ENCODE results near the gene GLYAT.
A peak's percentile ranks its signal among the peaks of the same experiment; 100 is the strongest.
"Not testable (repeated sequence)": the region's sequence is repeated elsewhere in the genome, so short reads cannot be mapped to it uniquely, and the experiment has no call there.

Gene GLYAT

DNA sequence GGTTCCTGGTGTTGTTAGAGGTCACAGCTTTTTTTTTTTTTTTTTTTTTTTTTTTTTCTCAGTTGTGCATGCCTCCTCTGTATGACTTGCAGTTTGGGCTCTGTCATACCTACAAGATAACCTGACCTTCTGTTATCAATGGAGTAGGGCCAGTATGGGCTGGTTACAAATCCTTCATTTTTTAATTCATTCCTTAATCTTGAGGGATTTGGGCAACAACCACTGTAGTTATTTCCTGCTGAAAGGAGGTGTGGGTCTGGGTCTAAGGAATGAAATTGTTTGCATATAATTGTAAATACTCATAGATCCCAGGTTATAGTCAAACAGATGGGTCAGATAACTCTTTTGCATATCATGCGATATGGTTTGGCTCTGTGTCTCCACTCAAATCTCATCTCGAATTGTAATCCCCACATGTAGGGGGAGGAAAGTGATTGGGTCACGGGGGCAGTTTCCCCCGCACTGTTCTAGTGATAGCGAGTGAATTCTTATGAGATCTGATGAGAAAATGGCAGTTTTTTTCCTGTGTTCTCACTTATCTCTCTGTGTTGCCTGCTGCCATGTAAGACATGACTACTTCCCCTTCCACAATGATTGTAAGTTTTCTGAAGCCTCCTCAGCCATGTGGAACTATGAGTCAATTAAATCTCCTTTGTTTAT, 14.1 kb upstream of the GLYAT start:
- peak; percentile 57 for DNase-seq
- in situ Hi-C loops (cut with MboI; ENCODE audit: low pct_unique_long_range_greater_than_20kb, low sequenced_read_pairs), result no loop called here

DNA sequence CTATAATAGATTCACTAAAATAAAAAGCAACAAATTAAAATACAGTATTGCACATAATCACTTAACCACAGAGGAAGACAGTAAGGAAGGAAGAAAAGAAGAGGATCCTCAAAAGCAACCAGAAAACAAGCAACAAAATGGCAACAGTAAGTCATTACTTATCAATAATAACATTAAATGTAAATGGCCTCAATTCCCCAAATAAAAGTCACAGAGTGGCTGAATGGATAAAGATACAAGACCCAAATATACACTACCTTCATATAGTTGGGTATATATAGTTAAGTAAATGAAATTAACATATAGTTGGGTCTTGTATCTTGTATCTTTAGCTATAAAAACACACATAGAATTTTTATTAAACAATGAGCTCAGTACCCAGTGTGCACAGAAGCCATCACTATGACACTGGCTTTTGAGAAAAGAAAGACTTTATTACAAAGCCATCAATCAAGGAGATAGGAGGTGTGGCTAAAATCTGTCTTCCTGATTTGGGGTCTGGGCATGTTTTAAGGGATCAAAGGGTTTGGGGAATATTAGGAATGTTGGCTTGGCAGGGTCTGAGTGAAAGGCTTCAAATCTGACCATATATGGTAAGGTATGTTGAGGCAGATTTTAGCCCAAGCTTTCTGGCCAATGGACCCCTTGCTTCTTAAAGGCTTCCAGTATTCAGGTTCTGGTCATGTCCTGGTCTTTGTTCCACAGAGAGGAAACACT, 13.4 kb upstream of the GLYAT start:
- no peak for DNase-seq
- in situ Hi-C loops (cut with MboI; ENCODE audit: low pct_unique_long_range_greater_than_20kb, low sequenced_read_pairs), result no loop called here

- in situ Hi-C loops (cut with MboI; ENCODE audit: low pct_unique_long_range_greater_than_20kb, low sequenced_read_pairs), result no loop called here
- DNase-seq, result no peak
Observed at GRCh38 chr11:58742981-58743880, 11.5 kb upstream of the GLYAT start.

GRCh38 chr11:58742140-58742539, 10.4 kb upstream of the GLYAT start:
- in situ Hi-C loops (cut with MboI; ENCODE audit: low pct_unique_long_range_greater_than_20kb, low sequenced_read_pairs), result no loop called here
- DNase-seq, result no peak

DNA sequence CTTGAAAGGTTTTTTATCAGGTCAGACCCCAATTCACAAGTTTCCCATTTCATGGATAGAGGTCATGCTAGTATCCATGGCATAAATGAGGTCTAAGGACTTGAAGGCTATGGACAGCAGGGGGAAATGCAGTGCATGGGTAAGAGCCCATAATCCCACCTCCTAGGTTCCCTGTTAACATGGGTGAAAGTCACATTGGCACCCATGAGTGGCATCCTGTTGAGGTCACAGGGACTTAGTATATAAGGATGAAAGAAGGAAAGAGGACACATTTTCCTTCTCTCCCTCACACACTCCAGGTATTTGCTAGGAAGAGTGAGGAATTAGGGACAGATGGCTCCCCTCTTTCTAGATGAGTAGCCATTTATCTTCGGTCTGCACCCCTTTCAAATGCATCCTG, 9.4 kb upstream of the GLYAT start:
- DNase-seq, result no peak
- in situ Hi-C loops (cut with MboI; ENCODE audit: low pct_unique_long_range_greater_than_20kb, low sequenced_read_pairs), result no loop called here

DNA sequence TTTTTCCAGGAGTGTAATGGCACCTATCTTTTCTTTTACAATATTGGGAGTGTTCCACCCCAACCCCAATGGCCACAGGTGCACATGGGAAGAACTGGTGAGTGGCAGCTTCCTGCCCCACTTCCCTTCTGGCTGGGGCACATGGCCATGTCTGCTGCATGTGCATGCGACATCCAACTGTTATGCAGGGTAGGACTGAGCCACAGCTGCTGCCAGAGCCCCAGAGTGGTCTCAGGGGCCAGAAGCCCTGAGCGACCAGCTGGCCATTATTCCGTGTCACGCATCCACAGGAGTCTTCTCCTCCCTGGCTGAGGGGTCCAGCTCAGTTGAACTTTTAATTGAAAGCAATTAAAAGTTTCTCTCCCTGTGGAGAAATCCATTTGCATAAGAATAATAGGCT, 8.7 kb upstream of the GLYAT start:
- in situ Hi-C loops (cut with MboI; ENCODE audit: low pct_unique_long_range_greater_than_20kb, low sequenced_read_pairs), result no loop called here
- no peak for DNase-seq

- in situ Hi-C loops (cut with MboI; ENCODE audit: low pct_unique_long_range_greater_than_20kb, low sequenced_read_pairs), result no loop called here
- DNase-seq, result no peak
Observed at GRCh38 chr11:58739725-58740430, 8.1 kb upstream of the GLYAT start.

- DNase-seq, result no peak
- in situ Hi-C loops (cut with MboI; ENCODE audit: low pct_unique_long_range_greater_than_20kb, low sequenced_read_pairs), result no loop called here
Observed at GRCh38 chr11:58734681-58735490, 3.1 kb upstream of the GLYAT start.

- in situ Hi-C loops (cut with MboI; ENCODE audit: low pct_unique_long_range_greater_than_20kb, low sequenced_read_pairs), result no loop called here
- DNase-seq, result no peak
Observed at GRCh38 chr11:58730507-58731089, 1.1 kb downstream of the GLYAT start.

DNA sequence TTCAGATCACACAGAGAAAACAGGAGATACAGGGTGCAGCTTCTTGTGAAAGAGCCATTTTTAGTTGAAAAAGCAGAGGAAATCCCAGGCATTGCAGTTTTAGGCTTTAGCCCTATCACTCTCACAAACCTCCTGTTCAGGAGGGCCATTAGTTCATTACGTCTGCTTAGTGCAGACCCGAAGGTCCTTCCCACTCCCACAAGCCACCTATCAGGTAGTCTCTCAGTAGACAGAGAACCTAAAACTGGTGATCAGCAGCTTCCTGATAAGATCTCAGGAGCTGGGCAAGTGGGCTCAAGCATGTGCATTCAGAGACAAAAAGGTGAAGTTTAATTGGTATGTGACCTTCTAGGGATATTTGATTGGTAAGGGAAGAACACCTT, 4.3 kb downstream of the GLYAT start:
- in situ Hi-C loops (cut with MboI; ENCODE audit: low pct_unique_long_range_greater_than_20kb, low sequenced_read_pairs), result no loop called here
- DNase-seq, result no peak

DNA sequence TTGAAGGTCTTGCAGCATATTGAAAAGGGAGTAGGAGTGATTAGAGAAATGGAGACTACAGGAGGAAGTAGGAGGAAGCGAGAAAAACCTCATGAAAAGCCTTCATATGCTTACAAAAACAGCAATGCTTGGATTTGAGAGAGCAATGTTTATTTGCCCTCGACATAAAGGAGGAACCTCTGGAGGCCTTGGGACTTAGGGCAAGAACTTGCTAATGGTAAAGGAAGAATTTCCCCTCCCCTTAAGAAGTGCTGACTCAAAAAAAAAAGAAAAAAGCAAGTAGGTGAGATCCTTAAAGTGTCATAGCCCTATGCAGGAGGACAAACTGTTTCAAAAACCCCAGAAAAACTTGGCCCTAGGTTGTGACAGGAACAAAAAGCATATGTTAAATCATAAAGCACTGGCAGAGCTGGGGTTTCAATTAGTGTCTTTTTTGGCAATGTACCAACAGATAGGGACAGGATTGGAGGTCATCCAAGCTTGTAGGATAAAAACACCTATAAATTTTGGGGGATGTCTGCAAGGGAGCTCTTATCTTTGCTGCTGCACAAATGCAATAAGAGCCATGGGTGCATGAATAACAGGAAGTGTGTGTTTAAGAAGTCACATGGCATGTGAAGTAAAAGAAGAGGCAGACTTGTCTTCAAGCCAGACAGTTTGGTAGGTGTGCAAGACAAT, 4.9 kb downstream of the GLYAT start:
- in situ Hi-C loops (cut with MboI; ENCODE audit: low pct_unique_long_range_greater_than_20kb, low sequenced_read_pairs), result no loop called here
- DNase-seq, result peak; percentile 79

DNA sequence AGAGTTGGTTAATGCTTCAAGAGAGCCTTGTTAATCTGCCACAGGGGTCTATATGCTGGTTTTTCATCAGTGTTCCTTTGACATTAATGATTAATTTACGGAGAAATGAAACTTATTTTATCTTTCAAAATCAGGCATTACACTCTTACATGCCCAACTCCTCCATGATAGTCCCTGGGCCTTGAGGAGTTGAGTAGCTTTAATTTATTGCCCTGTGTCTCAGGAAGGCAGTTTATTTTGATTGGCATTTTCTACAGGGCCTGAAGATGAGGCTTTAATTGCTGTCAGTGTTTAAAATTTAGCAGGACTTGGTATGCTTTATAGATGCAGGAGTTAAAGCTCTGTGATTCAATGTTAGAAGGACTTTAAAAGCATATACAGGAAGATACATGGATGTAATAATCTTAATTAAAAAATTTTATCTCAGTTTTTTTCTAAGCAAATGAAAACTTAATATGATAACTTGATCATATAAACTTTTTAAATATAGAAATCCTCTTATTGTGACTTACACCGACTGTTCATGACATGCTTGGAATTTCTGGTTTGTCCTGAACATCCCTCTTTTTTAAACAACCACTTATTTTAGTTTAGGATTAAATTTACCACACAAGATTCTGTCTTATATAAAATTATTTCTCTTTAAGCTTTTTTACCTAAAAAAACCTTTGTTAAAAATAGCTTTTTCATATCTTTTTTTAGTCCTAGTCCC, 12.2 kb downstream of the GLYAT start:
- in situ Hi-C loops (cut with MboI; ENCODE audit: low pct_unique_long_range_greater_than_20kb, low sequenced_read_pairs), result no loop called here
- DNase-seq, result no peak

DNA sequence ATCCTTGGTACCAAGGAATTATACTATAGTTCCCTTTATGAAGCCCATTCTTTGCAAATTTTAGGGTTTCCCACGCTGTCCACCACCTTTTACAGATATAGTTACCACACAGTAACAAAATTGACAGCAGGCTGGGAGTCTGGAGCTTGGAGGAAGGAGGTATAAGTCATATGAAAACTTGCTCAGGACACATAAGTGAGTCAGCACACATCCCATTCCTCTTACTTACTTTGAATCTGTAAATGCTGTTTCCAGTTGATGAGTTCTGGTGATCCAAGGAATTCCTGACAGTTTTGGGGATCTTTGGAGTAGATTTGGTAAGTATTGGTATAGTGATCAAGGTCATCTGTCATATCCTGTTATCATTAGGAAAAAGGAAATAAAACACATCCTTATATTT, 19.2 kb downstream of the GLYAT start:
- no peak for DNase-seq
- in situ Hi-C loops (cut with MboI; ENCODE audit: low pct_unique_long_range_greater_than_20kb, low sequenced_read_pairs), result no loop called here

DNA sequence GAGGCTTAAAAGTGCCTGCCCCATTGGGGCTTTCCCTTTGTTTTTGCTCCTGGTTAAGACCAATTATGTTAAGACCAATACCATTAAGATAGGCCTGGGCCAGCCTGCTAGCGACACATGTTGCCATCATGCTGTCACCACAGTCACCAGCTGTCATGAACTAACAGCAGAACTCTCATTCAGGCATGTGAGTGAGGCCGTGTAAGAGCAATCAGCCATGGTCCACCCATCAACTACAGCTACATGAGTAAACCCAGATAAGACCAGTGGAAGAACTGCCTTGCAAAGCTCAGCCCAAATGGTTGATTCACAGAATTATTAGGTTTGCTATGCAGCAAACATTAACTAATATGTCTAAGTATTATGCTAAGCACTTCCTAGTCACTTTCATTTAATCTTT, 19.9 kb downstream of the GLYAT start:
- DNase-seq, result no peak
- in situ Hi-C loops (cut with MboI; ENCODE audit: low pct_unique_long_range_greater_than_20kb, low sequenced_read_pairs), result no loop called here

GRCh38 chr11:58707767-58708166, 24.0 kb downstream of the GLYAT start:
- in situ Hi-C loops (cut with MboI; ENCODE audit: low pct_unique_long_range_greater_than_20kb, low sequenced_read_pairs), result no loop called here
- no peak for DNase-seq

GRCh38 chr11:58696825-58697224, 34.9 kb downstream of the GLYAT start:
- DNase-seq; in situ Hi-C loops (cut with MboI; ENCODE audit: low pct_unique_long_range_greater_than_20kb, low sequenced_read_pairs): not testable (repeated sequence)

GRCh38 chr11:58693026-58693425, 38.7 kb downstream of the GLYAT start:
- in situ Hi-C loops (cut with MboI; ENCODE audit: low pct_unique_long_range_greater_than_20kb, low sequenced_read_pairs), result no loop called here
- DNase-seq, result no peak
